Hindlimb muscle (tissue), 1 donor: Measurements from ENCODE around the gene NRM. TPM values are rescaled to one million over a fixed set of nuclear protein-coding genes. Genes with fewer than 3 reads are reported as not detected.
"Not testable (repeated sequence)": the region's sequence is repeated elsewhere in the genome, so short reads cannot be mapped to it uniquely, and the experiment has no call there.

ENCODE experiments used
- DNase-seq: peaks from one replicate; pipeline ENCODE4 v3.0.0-alpha.2; 2013
- polyA plus RNA-seq: library from polyadenylated mRNA; unstranded; fragments of 120-200 nt; gene quantifications from one replicate; pipeline ENCODE4 v1.2.1, GENCODE V29; 2013; ENCODE audit not compliant: insufficient read length

Gene NRM, protein sequence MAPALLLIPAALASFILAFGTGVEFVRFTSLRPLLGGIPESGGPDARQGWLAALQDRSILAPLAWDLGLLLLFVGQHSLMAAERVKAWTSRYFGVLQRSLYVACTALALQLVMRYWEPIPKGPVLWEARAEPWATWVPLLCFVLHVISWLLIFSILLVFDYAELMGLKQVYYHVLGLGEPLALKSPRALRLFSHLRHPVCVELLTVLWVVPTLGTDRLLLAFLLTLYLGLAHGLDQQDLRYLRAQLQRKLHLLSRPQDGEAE
- polyA plus RNA-seq = 41.9 TPM

DNA sequence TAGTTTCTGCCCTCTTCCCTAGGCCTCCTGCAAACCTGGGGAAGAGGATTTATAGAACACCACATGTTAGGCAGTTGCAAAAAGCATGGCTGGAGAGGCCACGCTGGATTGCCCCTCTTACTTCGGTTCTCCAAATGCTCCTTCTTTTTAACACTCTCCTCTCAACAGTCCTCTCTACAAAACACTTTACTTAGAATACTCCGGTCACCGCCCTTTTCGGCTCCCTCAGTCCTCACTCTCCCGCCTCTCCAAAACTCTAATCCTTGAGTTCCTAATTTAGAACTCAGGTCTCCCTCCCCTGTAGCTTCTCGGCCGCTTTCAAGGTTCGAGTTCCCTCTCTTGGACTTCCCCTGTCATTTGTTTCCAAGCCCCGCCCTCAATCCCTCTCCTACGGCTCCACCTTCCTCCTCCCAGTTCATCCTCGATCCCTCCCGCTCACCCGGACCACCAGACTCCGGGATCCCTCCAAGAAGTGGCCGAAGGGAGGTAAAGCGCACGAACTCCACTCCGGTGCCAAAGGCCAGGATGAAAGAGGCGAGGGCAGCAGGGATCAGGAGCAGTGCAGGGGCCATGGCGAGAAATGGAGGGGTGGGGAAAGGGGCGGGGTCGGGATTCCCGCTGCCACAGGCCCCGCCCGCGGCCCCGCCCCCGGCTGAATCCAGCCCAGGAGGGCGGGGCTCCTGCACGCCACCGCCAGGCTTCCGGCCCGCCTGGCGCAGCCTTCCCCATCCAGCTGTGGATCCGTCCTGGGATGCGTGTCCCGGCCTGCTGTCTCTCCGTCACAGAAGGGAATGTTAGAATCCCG is at the start of gene NRM:
Gene NRM, minus strand, starts transcription at position 582 of the 805 bp plus-strand sequence. Its CDS starts 10 bp downstream, at position 572.
- peak; percentile 93 for DNase-seq

DNA sequence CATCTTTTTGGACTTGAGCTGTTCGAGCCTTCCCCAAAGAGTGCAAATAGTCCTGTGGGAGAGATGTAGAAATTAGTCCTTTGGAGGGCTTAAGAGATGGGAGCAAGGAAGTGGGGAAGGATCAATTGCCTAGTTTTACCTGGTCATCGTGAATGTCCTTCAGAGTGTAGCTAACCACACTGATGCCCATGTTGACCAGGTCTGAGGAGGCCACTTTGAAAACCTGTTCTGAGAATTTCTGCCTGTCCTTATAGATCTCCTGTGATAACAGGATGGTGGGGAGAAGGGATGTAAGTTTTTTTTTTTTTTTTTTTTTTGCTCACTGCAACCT is 49.7 kb upstream of the NRM start:
- no peak for DNase-seq

DNA sequence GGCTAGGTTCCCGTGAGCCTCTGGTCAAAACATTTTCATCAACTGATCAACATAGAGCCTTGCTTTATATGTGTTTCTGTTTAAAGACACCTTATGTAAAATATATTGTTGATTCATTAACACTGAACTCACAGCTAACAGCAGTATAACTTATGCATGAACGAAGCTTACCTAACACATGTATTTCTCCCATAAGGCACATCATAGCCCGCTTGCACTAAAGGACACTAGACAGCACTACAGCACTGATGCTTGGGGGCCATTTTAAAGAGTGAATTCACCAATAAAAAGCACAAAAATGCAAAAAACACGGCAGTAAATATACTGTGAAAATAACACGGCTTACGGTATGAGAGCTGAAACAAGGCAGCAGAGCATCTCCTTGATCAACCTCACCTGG is 47.7 kb upstream of the NRM start:
- DNase-seq = no peak

DNA sequence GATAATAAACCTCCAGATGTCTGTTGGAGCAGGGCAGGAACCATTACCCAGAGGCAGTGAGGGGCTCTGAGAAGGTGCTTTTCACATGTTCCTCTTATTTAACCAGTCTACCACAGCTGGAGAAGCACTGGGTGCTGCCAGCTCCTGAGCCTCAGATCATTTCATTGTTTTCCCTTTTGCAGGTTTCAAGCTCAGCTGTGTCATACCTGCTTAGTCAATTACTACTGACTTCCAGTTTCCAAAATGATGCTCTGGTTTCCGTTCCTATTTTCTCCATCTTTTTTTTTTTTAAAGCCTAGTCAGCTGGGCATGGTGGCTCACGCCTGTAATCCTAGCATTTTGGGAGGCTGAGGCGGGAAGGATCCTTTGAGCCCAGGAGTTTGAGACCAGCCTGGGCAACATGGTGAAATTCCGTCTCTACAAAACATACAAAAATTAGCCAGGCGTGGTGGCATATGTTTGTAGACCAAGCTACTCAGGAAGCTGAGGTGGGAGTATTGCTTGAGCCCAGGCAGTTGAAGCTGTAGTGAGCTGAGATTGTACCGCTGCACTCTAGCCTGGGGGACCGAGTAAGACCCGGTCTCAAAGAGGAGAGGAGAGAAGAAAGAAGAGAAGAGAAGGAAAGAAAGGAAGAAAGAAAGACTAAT is 45.0 kb upstream of the NRM start:
- DNase-seq = no peak

DNA sequence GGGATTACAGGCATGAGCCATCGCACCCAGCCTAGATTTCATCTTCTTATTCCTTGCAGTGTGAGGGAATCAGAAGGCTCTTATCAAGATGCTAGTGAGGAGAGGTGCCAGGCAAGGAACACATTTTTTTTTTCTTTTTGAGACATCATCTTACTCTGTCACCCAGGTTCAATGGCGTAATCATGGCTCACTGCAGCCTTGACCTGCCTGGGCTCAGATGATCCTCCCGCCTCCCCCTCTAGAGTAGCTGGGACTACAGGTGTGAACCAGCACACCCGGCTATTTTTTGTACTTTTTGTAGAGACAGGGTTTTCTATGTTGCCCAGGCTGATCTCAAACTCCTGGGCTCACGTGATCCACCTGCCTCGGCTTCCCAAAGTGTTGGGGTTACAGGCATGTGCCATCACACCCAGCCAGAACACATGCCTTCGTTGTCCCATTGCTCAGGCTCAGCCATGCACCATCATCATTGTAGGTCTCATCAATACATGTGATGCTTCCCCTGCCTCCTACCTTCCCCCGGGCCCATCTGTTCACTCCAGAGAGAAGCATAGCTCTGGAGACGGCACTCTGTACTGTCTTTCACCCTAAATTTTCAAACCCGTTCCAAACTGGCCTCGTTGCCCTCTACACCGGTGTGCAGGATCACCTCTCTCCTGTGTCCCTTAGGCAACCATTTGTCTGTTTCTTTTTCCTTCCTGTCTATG is 41.6 kb upstream of the NRM start:
- DNase-seq = no peak

DNA sequence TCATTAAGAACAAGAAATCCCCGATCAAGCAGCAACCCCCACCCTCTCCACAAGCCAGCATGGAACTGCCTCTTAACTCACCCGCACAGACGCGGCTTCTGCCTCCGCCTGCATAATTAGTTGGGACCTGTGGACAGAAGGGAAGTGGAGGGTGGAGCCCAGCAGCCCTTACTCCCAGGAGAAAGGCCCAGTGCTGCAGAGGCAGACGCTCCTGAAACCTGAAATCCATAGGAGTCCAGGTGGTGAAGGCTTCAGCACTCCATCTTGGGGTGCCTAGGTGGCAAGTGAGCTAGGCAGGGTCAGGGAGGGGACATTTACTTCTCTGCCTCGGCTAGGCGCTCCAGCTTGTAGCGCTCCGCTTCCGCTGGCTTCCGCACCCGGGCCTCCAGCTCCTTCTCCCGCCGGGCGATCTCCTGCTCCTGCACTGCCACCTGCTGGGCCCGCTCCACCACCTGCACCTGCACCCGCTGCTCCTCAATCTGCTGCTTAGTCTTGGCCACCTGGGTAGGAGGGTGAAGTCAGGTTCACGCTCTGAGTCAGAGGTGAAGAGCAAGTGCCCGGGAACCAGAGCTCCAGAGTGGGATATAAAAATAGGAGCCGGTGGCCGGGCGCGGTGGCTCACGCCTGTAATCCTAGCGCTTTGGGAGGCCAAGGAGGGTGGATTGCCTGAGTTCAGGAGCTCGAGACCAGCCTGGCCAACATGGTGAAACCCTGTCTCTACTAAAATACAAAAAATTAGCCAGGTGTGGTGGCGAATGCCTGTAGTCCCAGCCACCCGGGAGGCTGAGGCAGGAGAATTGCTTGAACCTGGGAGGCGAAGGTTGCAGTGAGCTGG is 40.0 kb upstream of the NRM start:
- no peak for DNase-seq

DNA sequence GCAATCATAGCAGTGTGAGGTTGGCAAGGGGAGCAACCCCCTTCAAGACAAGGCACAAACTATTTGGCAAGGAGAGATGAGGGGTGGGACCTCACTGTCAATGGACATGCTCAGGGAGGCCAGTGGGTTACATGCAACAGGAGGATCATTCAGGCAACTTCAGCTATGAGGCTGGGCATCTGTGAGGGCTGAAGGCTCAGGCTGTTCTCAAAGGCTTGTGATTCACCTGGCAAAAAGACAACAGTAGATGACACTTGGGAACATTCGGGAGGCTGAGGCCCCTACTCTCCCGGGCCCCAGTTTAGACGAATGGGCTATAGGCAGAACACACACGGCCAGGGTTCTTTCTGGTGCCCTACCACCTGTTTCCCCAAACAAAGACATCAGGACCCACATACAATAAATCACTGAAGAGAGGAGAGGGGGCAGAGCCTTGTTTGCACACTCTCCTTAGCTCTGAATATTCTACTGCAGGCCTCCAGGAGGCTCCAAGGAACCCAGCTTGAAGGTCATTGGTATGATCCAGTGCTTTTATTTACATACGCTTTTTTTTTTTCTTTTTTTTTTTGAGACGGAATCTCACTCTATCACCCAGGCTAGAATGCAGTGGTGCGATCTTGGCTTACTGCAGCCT is 37.3 kb upstream of the NRM start:
- DNase-seq = no peak

DNA sequence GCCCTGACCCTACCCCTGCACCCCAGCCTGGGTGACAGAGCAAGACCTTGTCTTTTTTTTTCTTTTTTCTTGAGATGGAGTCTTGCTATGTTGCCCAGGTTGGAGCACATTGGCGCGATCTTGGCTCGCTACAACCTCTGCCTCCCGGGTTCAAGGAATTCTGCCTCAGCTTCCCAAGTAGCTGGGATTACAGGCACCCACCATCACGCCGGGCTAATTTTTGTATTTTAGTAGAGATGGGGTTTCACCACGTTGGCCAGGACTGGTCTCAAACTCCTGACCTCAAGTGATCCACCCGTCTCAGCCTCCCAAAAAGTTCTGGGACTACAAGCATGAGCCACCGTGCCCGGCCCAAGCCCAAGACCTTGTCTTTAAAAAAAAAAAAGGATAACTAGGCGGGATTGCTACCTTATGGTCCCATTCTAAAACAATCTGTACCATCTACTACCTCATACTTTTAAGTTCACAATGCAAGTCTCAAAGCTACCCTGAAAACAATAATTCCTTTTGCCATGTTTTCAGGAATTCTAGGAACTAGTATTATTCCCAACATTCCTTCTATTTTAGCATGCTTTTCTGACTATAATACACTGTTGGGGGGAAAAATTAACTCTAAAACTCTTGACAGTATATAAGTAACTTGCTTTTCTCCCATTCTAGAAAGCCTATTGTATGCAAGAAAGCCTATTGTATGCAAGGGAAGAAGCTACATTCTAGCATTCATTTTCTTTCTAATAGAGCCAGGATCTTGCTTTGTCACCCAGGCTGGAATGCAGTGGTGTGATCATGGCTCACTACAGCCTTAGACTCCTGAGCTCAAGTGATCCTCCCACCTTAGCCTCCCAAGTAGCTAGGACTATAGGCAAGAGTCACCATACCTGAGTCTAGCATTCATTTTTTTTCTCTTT is 36.0 kb upstream of the NRM start:
- DNase-seq = no peak

DNA sequence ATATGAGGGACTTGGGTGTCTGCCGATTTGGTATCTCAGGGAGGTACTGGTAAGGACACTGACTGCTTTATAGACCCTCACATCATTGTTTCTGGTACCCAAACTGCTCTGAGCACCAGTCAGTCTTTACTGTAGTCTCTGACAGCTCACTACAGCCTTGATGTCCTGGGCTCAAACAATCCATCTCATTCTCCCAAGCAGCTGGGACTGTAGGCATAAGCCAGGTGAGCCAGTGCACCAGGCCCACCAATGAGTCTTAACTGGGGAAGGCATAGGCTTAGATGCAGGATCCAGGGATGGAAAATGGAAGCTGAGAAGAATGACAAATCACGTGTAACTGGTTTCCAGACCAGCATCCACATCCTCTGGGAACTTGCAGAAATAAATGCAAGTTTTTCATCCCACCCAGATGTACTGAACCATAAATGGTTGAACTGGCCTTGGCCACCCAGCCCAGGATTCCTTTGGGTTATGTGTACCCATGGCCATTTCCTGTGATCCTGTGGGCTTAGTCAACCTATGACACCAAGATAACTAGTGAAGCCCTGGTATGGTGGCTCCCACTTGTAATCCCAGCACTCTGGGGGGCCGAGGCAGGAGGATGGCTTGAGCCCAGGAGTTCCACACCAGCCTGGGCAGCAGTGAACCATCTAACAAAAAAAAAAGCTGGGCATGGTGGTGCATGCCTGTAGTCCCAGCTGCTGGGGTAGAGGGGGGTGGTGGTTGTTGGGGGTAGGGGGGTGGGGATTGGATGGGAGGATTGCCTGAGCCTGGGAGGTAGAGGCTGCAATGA is 35.1 kb upstream of the NRM start:
- DNase-seq = no peak

DNA sequence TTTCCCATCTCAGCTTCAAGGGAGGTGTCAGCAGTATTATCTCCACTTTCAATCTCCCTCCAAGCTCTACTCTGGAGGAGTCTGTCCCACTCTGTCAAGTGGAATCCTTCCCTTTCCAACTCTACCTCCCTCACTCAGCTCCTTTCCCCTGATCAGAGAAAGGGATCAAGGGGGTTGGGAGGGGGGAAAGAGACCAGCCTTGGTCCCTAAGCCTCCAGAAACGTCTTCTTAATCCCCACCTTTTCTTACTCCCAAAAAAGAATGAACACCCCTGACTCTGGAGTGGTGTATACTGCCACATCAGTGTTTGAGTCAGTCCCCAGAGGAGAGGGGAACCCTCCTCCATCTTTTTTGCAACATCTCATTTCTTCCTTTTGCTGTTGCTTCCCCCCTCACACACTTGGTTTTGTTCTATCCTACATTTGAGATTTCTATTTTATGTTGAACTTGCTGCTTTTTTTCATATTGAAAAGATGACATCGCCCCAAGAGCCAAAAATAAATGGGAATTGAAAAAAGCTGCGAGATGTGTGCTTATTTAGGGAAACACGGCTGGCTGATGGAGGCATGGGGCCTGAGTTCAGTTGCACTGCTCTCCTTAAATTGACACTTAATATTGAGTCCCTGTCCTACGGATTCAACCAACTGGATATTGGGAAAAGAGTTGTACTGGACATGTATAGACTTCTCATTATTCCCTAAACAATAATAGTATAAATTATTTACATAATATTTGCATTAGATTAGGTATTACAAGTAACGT is 34.3 kb upstream of the NRM start:
- no peak for DNase-seq

DNA sequence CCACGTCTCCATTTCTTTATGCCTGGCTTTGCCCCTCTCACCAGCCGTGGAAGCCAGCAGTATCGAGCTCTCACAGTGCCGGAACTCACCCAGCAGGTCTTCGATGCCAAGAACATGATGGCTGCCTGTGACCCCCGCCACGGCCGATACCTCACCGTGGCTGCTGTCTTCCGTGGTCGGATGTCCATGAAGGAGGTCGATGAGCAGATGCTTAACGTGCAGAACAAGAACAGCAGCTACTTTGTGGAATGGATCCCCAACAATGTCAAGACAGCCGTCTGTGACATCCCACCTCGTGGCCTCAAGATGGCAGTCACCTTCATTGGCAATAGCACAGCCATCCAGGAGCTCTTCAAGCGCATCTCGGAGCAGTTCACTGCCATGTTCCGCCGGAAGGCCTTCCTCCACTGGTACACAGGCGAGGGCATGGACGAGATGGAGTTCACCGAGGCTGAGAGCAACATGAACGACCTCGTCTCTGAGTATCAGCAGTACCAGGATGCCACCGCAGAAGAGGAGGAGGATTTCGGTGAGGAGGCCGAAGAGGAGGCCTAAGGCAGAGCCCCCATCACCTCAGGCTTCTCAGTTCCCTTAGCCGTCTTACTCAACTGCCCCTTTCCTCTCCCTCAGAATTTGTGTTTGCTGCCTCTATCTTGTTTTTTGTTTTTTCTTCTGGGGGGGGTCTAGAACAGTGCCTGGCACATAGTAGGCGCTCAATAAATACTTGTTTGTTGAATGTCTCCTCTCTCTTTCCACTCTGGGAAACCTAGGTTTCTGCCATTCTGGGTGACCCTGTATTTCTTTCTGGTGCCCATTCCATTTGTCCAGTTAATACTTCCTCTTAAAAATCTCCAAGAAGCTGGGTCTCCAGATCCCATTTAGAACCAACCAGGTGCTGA is 33.3 kb upstream of the NRM start:
- DNase-seq = not testable (repeated sequence)

DNA sequence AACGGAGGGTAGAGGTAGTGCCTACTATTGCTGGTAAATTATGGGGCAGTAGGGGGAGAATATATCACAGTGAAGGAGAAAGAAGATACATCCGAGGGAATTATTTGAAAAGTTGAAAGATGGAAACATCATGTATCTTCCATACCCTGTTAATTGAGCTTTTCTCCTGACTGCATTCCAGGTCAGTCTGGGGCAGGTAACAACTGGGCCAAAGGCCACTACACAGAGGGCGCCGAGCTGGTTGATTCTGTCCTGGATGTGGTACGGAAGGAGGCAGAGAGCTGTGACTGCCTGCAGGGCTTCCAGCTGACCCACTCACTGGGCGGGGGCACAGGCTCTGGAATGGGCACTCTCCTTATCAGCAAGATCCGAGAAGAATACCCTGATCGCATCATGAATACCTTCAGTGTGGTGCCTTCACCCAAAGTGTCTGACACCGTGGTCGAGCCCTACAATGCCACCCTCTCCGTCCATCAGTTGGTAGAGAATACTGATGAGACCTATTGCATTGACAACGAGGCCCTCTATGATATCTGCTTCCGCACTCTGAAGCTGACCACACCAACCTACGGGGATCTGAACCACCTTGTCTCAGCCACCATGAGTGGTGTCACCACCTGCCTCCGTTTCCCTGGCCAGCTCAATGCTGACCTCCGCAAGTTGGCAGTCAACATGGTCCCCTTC is 32.5 kb upstream of the NRM start:
- DNase-seq = not testable (repeated sequence)

DNA sequence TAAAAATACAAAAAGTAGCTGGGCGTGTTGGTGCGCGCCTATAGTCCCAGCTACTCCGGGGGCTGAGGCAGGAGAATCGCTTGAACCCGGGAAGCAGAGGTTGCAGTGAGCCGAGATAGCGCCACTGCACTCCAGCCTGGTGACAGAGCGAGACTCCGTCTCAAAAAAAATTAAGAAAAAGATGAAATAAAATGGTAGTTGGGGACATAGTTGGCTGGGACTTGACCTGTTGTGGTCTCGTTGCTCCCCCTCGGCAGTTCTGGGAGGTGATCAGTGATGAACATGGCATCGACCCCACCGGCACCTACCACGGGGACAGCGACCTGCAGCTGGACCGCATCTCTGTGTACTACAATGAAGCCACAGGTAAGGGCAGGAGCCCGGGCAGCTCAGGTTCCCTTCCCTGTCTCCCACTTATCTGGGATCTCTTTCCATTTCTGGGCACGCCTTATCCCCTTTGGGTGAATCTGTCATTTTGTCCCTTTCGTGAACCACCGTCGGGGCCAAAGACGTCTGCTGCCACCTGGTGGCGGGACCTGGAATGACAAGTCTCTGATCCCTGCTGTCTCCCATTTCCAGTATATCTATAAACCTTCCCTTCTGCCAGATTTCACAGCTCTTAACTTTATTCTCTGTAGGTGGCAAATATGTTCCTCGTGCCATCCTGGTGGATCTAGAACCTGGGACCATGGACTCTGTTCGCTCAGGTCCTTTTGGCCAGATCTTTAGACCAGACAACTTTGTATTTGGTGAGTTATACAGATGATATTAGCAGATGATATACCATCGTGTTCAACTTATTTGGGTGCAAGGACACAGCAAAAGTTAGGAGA is 31.7 kb upstream of the NRM start:
- DNase-seq = peak; percentile 85

DNA sequence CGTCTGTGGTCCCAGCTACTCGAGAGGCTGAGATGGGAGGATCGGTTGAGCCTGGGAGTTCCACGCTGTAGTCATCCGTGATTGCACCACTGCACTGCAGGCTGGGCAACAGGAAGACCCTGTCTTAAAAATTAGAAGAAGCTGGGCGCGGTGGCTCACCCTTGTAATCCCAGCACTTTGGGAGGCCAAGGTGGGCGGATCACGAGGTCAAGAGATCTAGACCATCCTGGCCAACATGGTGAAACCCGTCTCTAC is 31.2 kb upstream of the NRM start:
- not testable (repeated sequence) for DNase-seq

DNA sequence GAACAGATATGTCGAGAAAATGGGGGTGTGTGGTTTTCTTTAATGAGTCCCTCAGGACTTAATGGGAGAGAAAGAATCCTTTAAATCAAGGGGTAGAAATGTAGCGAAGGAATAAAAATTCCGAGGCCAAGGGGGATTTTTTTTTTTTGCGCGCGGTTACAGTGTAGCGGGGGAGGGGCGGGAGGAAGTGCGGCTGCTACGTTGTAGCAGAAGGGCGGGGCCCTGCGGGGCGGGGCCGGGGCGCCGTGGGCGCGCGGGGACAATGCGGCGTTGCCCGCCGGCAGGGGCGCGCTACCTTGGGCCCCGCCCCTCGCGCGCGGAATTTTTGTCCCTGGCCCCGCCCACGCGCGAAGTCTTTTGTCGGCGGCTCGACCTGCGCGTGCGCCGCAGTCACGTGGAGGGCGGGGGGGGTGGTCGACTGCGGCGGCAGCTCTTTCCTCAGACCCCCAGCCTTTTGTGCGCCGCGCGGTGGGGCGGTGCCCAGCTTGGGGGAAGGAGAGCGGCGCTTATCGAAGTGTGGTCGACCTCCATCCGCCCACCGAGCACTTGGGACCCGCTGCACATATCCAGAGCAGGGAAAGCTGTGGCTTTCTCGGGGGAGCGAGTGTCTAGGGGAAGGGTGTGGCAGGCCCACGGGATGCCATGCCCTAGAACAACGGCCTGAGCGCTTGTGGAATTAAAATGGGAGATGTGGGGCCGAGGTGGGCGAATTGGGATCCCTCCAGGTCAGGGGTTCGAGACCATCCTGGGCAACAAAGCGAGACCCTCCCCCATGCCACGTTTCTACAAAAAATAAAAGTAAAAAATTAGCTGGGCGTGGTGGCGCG is 30.6 kb upstream of the NRM start:
- peak; percentile 95 for DNase-seq
